T-helper 2 cell (primary cell): Measurements from ENCODE around the gene TMEM9.
"Not testable (repeated sequence)": the region's sequence is repeated elsewhere in the genome, so short reads cannot be mapped to it uniquely, and the experiment has no call there.

Experiments used
- DNase-seq, 5 experiments: peaks; one replicate each; pipeline versions ENCODE4 v3.0.0 to v3.0.0-alpha.2; 2012 to 2022

Gene TMEM9

DNA sequence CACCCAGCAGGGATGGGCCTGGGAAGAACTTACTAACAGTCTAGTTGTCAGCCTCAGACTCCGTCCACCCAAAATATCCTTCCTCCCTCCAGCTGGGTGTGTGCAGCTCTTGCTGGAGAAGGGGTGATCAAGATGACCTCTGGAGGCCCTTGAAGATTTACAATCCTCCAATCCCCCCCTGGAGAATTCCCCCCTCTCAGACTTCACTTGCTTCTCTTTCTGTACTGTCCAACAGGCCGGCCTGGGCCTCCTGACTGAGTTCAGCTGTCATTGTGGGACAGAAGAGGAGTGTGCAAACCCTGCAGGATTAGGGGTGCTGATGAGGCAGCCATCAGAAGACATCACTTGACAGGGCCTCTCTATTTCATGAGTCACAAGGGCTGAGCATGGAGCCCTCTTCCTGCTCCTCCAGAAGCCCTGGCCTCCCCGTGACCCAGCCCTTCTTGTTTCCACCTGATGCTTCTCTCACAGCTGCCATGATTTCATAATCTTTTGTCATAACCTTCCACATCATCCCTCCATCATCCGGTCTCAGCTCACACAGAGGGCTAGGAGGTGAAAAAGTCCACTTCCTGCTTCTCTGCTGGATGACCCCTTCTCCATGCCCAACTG, 18.8 kb upstream of the TMEM9 start:
- DNase-seq = no peak

- no peak for DNase-seq
Observed at GRCh38 chr1:201172326-201172725, 18.1 kb upstream of the TMEM9 start.

DNA sequence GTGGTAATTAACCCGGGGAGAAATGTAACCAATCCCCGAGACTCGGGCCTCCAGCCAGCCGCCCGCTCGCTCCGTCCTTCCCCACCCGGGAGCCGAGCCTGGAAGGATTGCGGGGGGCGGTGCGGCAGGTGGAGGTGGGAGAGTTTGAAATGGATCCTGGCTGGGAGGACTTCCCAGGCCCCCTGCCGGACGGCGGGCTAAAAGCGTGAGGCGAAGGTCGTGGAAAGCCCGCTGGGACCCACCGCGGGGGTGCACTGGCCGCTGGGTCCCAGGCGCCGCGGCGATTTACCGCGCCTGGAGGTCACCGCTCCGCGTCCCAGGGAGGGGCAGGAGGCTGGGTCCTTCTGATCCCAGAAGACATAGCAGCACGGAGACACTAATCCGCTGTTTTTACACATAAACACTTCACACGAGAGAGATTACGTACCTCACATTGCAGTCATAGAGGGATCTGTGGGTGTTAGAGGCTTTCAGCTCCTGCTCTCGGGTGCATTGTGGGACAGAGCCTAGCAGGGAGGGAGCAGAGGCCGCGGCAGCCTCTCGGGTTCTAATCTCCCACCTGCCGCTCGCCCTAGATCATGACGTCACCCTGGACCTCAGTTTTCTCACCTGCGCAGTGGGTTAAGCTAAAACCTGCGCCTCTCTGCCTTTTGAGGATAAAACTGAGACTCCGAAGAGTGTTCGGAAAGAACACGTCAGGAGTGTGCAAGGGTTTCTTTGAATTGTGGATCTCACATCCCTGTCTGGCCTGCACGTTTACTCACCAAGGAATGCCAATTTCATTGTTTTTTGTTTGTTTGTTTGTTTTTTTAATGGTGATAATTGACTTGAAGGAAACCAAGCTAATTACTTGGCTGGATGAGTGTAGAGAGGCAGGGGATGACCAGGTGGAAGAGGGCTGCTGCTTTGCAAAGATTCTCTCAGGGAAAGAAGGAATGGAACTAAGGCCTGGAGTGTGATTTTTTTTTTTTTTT, 17.1 kb upstream of the TMEM9 start:
- DNase-seq = peak; percentile 7 to 59 (median 35)

GRCh38 chr1:201170533-201171062, 16.3 kb upstream of the TMEM9 start:
- DNase-seq = peak; percentile 23 to 60 (median 55)

GRCh38 chr1:201169971-201170532, 15.8 kb upstream of the TMEM9 start:
- no peak for DNase-seq

DNA sequence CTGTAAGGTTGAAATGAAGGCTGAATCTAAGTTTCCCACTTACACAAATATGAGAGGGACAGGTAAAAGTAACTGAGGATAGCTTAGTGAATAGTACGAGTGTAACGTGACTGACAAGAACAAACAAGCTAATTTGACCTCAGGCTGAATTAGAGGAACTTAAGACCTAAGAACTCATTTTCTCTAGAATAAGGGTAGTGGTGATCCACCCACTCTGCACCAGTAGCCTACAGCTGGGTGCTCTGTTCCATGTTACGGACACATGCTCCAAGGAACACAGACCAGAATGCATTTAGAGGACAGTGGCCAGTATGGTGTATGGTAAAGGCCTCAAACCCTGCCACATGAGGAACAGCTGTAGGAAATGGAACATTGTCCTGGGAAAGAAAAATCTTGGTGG, 14.9 kb upstream of the TMEM9 start:
- no peak for DNase-seq

DNA sequence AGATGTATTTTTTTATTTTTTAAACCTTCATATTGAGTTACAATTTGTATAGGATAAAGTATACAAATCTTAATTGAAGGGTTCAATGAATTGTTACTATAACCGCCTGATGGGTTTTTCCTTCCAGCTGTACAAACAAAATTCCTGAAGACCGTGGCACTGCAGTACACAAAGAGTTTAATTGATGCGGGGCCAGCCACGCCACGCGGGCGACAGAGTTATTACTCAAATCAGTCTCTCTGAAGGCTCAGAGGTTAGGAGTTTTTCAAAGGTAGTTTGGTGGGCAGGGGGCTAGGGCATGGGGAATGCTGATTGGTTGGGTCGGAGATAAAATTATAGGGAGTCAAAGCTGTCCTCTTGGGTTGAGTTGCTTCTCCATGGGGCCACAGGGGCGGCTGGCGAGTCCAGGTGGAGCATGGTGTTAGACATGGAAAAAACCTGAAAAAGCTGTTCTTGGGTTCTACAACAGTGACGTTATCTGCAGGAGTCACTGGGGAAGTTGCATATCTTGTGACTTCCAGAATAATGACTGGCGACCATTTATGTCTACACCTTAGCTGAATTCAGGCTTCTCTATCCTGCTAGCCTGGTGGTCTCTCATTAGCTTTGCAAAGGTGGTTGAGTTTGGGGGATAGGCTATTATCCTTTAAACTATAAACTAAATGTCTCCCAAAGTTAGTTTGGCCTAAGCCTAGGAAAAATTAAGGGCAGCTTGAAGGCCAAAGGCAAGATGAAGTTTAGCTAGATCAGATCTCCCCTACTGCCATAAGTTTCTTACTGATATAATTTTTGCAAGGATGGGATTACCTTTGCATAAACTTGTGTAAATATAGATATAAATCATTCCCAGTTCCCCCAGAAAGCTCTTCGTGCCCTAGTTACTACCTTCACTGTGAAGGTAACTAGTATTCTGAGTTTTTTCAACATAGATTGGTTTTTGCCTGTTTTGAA, 13.0 kb upstream of the TMEM9 start:
- no peak for DNase-seq

- no peak for DNase-seq
Observed at GRCh38 chr1:201164645-201165044, 10.4 kb upstream of the TMEM9 start.

DNA sequence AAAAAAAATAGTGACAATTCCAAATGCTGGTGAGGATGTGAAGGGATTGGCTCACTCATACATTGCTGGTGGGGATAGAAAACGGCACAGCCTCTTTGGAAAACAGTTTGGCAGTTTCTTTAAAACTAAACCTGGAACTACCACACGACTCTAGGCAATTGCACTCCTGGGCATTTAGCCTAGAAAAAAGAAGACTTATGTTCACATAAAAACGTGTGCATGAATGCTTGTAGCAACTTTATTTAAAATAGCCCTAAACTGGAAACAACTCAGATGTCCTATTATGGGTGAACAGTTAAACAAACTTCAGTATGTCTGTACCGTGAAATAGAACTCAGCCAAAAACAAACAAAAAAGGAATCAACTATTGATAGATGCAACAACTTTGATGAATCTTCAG, 9.4 kb upstream of the TMEM9 start:
- DNase-seq = no peak

GRCh38 chr1:201163036-201163435, 8.8 kb upstream of the TMEM9 start:
- DNase-seq = not testable (repeated sequence)

DNA sequence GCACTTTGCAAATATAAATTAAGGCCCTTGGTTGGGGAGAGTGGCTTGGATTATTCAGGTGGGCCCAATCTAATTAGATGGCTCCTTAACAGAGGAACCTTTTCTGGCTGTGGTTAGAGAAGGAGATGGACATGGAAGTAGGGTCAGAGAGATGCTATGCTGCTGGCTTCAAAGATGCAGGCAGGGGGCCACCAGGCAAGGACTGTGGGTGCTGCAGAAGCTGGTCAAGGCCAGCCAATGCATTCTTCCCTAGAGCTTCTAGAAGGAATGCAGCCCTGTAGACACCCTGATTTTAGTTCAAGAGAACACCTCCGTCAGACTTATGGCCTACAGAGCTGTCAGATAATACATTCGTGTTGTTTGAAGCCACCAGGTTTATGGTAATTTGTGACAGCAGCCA, 3.7 kb upstream of the TMEM9 start:
- DNase-seq = no peak

GRCh38 chr1:201156819-201157218, 2.5 kb upstream of the TMEM9 start:
- peak in 1 of 5 experiments; percentile 26 for DNase-seq

DNA sequence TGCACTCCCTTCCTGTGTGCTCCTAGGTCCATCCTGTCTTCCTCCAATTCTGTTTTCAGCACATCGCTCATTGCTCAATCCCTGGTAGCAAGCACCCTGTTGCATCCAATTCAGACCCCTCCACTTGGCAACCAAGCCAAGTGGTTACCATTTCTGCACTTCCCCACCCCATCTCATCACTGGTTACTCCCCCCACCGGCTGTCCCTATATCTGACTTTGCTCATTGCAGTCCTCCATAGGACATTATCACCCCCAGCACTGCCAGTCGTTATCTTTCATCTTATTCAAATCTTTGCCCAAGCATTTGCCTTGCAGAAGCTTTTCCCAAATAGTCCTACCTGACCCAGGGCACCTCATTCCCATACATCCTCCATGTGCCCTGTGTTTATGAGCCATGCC, 2.1 kb upstream of the TMEM9 start:
- DNase-seq = no peak

GRCh38 chr1:201155354-201155753, 1.1 kb upstream of the TMEM9 start:
- no peak for DNase-seq

GRCh38 chr1:201153474-201154388, 543 bp downstream of the TMEM9 start:
- peak in 1 of 5 experiments; percentile 12 for DNase-seq

DNA sequence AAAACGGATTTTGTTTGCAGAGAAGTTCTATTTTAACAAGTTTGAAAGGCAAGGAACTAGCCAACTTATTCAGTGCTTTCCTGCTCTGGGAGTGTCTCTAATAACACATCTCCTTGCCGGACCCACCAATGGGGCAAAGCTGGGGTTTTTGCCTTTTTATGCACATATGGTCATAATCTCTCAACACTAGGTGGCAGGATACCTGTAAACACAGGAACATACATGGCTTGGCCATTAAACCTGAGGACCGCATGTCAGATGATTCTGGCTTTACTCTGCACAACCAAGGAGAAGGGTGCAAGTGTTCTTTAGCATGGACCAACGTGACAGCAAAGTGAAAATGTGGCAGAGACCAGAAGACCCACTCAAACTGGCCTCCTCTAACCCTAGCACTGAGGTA, 4.9 kb downstream of the TMEM9 start:
- DNase-seq = peak in 1 of 5 experiments; percentile 35

GRCh38 chr1:201147396-201148015, 6.8 kb downstream of the TMEM9 start:
- DNase-seq = no peak

GRCh38 chr1:201146626-201147390, 7.5 kb downstream of the TMEM9 start:
- no peak for DNase-seq

GRCh38 chr1:201145816-201146215, 8.5 kb downstream of the TMEM9 start:
- DNase-seq = no peak

DNA sequence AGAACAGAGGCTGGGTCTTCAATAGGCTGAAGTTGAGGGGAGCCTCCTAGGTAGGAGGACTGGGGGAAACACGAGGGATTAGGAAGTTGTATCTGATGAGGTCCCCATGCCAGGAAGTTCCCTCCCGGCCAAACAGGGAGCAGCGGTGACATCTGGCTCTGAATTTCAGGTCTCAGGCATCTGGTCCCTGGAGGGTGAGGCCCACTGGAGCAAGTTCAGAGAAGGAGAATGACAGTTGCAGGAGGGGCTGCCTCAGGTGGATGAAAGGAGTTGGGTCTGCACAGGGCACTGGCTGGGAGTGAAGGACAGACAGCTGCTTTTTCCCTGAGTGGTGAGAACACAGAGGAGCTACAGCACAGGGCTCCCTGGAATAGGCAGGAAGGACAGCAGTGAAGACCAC, 9.1 kb downstream of the TMEM9 start:
- DNase-seq = no peak
